Parathyroid adenoma (tissue), 2 donors: ENCODE results near the gene NPAS3.

Experiments
- H2AFZ ChIP-seq: fragments of 300-600 bp; sonication (generic); one replicate; pipeline ENCODE4 v1.7.0; 2017; ENCODE audit warnings: antibody characterized with exemption, mild to moderate bottlenecking
- H3K27ac ChIP-seq: fragments of 300-600 bp; sonication (generic); one replicate; pipeline ENCODE4 v1.7.0; 2017
- H3K27me3 ChIP-seq: fragments of 300-600 bp; sonication (generic); one replicate; pipeline ENCODE4 v1.7.0; 2017; ENCODE audit warnings: low read length; ENCODE audit not compliant: control insufficient read depth, insufficient read depth
- H3K36me3 ChIP-seq: fragments of 300-600 bp; sonication (generic); one replicate; pipeline ENCODE4 v1.7.0; 2017; ENCODE audit warnings: low read length; ENCODE audit not compliant: control insufficient read depth, insufficient read depth
- H3K4me1 ChIP-seq: fragments of 300-600 bp; sonication (generic); one replicate; pipeline ENCODE4 v1.7.0; 2017; ENCODE audit warnings: control low read depth
- H3K4me2 ChIP-seq: fragments of 300-600 bp; sonication (generic); one replicate; pipeline ENCODE4 v1.7.0; 2017; ENCODE audit warnings: low read length
- H3K4me3 ChIP-seq: fragments of 300-600 bp; sonication (generic); one replicate; pipeline ENCODE4 v1.7.0; 2017; ENCODE audit warnings: low read depth, low read length
- H3K79me2 ChIP-seq: fragments of 300-600 bp; sonication (generic); one replicate; pipeline ENCODE4 v1.7.0; 2017; ENCODE audit warnings: control low read depth
- H3K9ac ChIP-seq: fragments of 300-600 bp; sonication (generic); one replicate; pipeline ENCODE4 v1.7.0; 2017; ENCODE audit warnings: mild to moderate bottlenecking
- H3K9me3 ChIP-seq: fragments of 300-600 bp; sonication (generic); one replicate; pipeline ENCODE4 v1.7.0; 2017; ENCODE audit warnings: low read length; ENCODE audit not compliant: control insufficient read depth
- TF ChIP-seq, protein P1 (sequence below): fragments of 300-600 bp; sonication (generic); IDR thresholded peaks from one replicate; pipeline ENCODE4 v1.7.0; 2017; ENCODE audit warnings: antibody characterized with exemption, mild to moderate bottlenecking
- donor health status: primary hyperparathyroidism.

NPAS3 gene

DNA sequence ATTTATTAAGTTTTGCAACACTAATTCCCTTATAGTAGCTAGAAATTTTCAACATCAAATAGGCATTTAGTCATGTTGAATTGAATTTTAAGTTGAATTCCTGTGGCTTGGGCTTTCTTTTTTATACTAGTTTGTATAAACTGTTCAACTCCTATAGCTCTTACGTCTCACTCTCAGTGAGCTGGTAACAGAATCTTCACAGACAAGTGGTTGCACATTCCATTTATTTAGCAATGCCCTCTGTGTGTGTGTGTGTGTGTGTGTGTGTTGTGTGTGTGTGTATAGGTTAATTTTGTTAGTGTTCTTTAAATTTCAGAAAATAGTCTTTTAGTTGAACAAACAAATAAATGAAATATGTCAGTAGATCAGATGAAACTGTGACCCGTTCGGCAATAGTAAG lies 425.0 kb downstream of the NPAS3 start:
- no peak overlapping the region for H3K4me3 ChIP-seq
- H3K79me2 ChIP-seq = no peaks in the 10 kb centered on the region
- no peaks in the 10 kb centered on the region for H3K27me3 ChIP-seq
- no peaks in the 10 kb centered on the region for H3K9me3 ChIP-seq
- H2AFZ ChIP-seq = no peak overlapping the region
- H3K9ac ChIP-seq = no peak overlapping the region
- TF ChIP-seq, protein P1, sequence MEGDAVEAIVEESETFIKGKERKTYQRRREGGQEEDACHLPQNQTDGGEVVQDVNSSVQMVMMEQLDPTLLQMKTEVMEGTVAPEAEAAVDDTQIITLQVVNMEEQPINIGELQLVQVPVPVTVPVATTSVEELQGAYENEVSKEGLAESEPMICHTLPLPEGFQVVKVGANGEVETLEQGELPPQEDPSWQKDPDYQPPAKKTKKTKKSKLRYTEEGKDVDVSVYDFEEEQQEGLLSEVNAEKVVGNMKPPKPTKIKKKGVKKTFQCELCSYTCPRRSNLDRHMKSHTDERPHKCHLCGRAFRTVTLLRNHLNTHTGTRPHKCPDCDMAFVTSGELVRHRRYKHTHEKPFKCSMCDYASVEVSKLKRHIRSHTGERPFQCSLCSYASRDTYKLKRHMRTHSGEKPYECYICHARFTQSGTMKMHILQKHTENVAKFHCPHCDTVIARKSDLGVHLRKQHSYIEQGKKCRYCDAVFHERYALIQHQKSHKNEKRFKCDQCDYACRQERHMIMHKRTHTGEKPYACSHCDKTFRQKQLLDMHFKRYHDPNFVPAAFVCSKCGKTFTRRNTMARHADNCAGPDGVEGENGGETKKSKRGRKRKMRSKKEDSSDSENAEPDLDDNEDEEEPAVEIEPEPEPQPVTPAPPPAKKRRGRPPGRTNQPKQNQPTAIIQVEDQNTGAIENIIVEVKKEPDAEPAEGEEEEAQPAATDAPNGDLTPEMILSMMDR = no peak
- no peaks in the 10 kb centered on the region for H3K36me3 ChIP-seq
- H3K4me1 ChIP-seq = no peaks in the 10 kb centered on the region
- no peak overlapping the region for H3K27ac ChIP-seq
- no peak overlapping the region for H3K4me2 ChIP-seq

DNA sequence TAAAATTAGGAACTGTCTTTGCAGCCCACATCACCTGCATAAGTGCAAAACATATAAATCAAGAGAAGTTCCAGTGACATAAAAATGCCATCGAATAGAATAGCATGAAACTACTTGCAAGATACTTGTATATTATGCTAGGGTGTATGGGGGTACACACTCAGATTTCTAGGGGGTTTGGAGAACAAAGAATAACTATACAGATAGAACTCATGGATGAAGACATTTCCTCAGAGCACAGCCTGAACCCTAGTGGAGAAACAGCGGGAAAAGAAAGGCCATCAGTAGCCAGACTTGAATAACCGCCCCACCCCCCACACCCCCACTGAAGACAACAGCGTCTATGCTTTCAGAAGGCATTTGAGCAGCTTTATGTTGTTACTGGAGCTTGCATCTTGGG lies 425.8 kb downstream of the NPAS3 start:
- Histone ChIP-seq H3K9ac (no peak overlapping the region), H3K79me2 (no peaks in the 10 kb centered on the region), H3K4me1 (no peaks in the 10 kb centered on the region), H3K27me3 (no peaks in the 10 kb centered on the region), H2AFZ (no peak overlapping the region), H3K4me3 (no peak overlapping the region), H3K27ac (no peak overlapping the region), H3K4me2 (no peak overlapping the region), H3K9me3 (no peaks in the 10 kb centered on the region), H3K36me3 (no peaks in the 10 kb centered on the region)
- TF ChIP-seq, protein P1 = no peak

DNA sequence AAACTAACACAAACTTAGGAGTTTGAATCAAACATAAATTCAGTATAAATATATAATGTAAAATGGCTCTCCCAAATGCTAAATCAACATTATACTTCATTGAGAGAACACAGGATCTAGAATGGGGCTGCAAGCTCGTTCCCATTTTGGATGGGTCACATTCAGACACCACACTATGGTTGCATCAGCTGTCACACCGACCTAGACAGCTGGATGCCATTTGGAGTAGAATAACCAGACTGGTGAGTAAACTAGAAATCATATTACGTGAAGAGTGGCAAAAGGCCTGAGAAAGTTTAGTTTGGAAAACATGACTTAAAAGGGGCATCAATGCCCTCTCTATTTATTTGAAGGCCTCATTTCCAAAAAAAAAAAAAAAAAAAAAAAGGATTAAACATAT lies 430.4 kb downstream of the NPAS3 start:
- Histone ChIP-seq H3K79me2 (no peaks in the 10 kb centered on the region), H3K36me3 (no peaks in the 10 kb centered on the region), H3K9ac (no peak overlapping the region), H3K4me3 (no peak overlapping the region), H3K27me3 (no peaks in the 10 kb centered on the region), H3K27ac (no peak overlapping the region), H3K4me2 (no peak overlapping the region), H2AFZ (no peak overlapping the region), H3K4me1 (no peaks in the 10 kb centered on the region), H3K9me3 (no peaks in the 10 kb centered on the region)
- TF ChIP-seq, protein P1 = no peak

DNA sequence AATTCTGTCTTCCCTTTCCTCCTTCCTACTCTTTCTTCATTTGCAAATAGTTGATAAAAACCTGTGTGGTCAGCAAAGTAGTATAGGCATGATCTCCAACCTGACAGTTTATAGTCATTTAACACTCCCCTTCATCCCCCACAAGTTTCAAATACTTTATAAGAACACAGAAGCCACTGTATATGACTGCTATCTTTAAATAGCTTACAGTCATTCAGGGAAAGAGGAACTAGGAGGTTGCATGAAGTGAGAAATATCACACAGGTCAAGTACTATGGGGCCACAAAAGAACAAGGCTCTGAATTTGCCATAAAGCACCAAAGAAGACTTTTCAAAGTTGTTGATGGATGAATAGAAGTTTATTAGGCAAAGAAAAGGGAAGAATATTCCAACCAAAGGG lies 431.3 kb downstream of the NPAS3 start:
- Histone ChIP-seq H3K9ac (no peak overlapping the region), H3K36me3 (no peaks in the 10 kb centered on the region), H3K79me2 (no peaks in the 10 kb centered on the region), H3K4me3 (no peak overlapping the region), H3K9me3 (no peaks in the 10 kb centered on the region), H3K4me1 (no peaks in the 10 kb centered on the region), H3K27ac (no peak overlapping the region), H3K27me3 (no peaks in the 10 kb centered on the region), H3K4me2 (no peak overlapping the region), H2AFZ (no peak overlapping the region)
- TF ChIP-seq, protein P1 = no peak

DNA sequence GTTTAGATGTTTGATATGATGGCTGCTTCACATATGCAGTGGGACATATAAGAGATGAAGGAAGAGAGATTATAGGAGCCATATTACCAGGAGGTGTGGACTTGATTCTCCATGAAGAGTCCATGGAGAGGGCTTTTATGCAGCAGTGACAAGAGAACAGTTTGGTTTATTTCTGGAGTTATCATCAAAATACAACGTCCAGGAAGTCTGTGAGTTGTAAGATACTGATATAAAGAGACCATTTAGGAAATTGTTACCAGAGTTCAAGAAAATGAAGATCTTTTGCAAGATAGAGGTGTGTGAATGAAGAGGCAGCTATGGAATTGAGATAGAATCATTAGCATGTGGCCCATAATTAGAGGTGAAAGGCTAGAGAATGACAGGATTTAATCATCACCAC lies 431.7 kb downstream of the NPAS3 start:
- no peaks in the 10 kb centered on the region for H3K36me3 ChIP-seq
- no peak overlapping the region for H2AFZ ChIP-seq
- no peak overlapping the region for H3K4me3 ChIP-seq
- H3K27me3 ChIP-seq = no peaks in the 10 kb centered on the region
- H3K4me1 ChIP-seq = no peaks in the 10 kb centered on the region
- TF ChIP-seq, protein P1 = no peak
- H3K4me2 ChIP-seq = no peak overlapping the region
- H3K9me3 ChIP-seq = no peaks in the 10 kb centered on the region
- no peak overlapping the region for H3K9ac ChIP-seq
- H3K79me2 ChIP-seq = no peaks in the 10 kb centered on the region
- H3K27ac ChIP-seq = no peak overlapping the region
